Measurements from ENCODE around the gene CDV3. TPM values are rescaled to one million over a fixed set of nuclear protein-coding genes. Genes with fewer than 3 reads are reported as not detected.
"Not testable (repeated sequence)": the region's sequence is repeated elsewhere in the genome, so short reads cannot be mapped to it uniquely, and the experiment has no call there.

Gene CDV3
- total RNA-seq, 2 experiments from 2014 or later: 211 to 212 TPM

DNA sequence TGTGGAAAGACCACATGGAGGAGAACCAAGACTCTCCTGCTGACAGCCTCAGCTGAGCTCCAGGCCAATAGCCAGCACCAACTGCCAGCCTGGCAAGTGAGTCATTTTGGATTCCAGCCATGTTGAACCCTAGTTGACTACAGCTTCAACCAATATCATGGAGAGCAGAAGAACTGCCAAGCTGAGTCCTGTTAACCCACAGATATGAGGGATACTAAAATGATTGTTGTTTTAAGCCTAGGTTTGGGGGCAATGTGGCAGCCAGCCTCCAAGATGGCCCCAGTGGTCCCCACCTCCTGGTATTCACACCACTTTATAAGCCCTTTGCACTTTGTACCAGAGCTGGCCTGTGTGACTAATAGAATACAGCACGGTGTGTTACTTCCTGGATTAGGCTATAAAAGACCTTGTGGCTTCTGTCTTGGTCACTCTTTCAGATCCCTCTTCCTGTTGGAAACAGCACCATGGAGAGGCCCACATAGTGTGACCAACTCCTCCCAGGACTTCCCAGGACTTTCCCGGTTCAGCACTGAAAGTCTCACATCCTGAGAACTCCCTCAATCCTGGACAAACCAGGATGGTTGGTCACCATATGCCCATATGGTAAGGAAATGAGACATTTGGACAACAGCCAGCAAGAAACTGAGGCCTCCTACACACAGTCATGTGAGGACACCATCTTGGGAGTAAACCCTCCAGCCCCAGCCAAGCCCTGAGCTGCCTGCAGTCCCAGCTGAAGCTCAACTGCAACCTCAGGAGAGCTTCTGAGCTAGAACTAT is 32.4 kb upstream of the CDV3 start:
- Mint-ChIP-seq H3K27me3 (no peaks in the 10 kb centered on the region), H3K27ac (no peak overlapping the region), H3K4me3 (no peak overlapping the region), H3K4me1 (ENCODE audit: low read depth) (no peaks in the 10 kb centered on the region), H3K36me3 (ENCODE audit: low read depth) (no peaks in the 10 kb centered on the region), H3K9me3 (peaks cover 2% of the 10 kb centered on the region)
- no peak for DNase-seq
- ChIA-PET POLR2A (no interaction called here), CTCF (interaction anchor here (1.2 kb wide), 1 partner anchor 52 kb away, joined by 3 read pairs; no protein-coding TSS in a partner anchor)
- ATAC-seq: peak; percentile 37
- intact Hi-C loops (cut with micrococcal nuclease): no loop called here
- TF ChIP-seq, protein P1, sequence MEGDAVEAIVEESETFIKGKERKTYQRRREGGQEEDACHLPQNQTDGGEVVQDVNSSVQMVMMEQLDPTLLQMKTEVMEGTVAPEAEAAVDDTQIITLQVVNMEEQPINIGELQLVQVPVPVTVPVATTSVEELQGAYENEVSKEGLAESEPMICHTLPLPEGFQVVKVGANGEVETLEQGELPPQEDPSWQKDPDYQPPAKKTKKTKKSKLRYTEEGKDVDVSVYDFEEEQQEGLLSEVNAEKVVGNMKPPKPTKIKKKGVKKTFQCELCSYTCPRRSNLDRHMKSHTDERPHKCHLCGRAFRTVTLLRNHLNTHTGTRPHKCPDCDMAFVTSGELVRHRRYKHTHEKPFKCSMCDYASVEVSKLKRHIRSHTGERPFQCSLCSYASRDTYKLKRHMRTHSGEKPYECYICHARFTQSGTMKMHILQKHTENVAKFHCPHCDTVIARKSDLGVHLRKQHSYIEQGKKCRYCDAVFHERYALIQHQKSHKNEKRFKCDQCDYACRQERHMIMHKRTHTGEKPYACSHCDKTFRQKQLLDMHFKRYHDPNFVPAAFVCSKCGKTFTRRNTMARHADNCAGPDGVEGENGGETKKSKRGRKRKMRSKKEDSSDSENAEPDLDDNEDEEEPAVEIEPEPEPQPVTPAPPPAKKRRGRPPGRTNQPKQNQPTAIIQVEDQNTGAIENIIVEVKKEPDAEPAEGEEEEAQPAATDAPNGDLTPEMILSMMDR (IDR thresholded peaks at IDR 0.05): no peak

DNA sequence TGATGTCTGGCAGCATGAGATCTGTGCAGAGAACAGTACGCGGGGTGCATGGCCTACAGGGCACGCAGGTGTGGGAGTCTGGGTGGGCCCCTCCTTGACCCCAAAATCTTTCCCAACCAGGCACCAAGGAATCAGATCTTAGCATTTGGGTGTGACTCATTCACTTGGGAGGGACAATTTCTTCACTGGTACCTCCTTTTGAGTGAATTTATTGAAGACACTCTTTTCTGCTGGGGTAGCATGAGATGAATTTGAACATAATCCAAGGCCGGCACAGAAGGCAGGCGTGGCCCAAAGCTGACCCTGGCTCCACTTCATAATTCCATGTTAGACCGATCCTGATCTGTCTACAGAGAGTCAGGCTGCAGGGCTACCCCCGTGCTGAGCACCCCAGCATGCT is 30.6 kb upstream of the CDV3 start:
- TF ChIP-seq, protein P1 (IDR thresholded peaks at IDR 0.05): no peak
- peaks cover 2% of the 10 kb centered on the region for H3K9me3 Mint-ChIP-seq
- CTCF ChIA-PET: no interaction called here
- DNase-seq: no peak
- intact Hi-C loops (cut with micrococcal nuclease): no loop called here
- H3K36me3 Mint-ChIP-seq (ENCODE audit: low read depth): no peaks in the 10 kb centered on the region
- H3K27me3 Mint-ChIP-seq: no peaks in the 10 kb centered on the region
- ATAC-seq: no peak
- H3K27ac Mint-ChIP-seq: no peak overlapping the region
- H3K4me1 Mint-ChIP-seq (ENCODE audit: low read depth): no peaks in the 10 kb centered on the region
- no peak overlapping the region for H3K4me3 Mint-ChIP-seq
- POLR2A ChIA-PET: no interaction called here

DNA sequence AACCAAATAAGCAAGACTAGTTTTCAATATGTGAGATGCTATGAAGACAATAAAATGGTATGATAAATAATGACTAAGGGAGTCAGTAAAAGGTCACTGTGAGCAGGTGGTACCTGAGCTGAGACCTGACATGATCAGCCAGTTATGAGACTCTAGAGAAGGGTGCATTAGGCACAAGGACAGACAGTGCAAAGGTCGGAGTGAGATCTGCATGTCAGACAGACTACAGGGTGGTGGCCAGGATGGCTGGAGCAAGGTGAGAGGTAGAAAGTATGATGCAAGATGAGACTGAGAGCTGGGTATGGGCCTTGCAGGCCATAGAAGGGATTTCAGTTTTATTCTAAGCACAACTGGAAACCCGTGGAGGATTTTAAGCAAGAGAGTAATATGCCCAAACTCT is 28.5 kb upstream of the CDV3 start:
- H3K9me3 Mint-ChIP-seq; ATAC-seq; H3K4me3 Mint-ChIP-seq; H3K27ac Mint-ChIP-seq; H3K4me1 Mint-ChIP-seq (ENCODE audit: low read depth); POLR2A ChIA-PET; H3K27me3 Mint-ChIP-seq; DNase-seq; intact Hi-C loops (cut with micrococcal nuclease); CTCF ChIA-PET; H3K36me3 Mint-ChIP-seq (ENCODE audit: low read depth): not testable (repeated sequence)

DNA sequence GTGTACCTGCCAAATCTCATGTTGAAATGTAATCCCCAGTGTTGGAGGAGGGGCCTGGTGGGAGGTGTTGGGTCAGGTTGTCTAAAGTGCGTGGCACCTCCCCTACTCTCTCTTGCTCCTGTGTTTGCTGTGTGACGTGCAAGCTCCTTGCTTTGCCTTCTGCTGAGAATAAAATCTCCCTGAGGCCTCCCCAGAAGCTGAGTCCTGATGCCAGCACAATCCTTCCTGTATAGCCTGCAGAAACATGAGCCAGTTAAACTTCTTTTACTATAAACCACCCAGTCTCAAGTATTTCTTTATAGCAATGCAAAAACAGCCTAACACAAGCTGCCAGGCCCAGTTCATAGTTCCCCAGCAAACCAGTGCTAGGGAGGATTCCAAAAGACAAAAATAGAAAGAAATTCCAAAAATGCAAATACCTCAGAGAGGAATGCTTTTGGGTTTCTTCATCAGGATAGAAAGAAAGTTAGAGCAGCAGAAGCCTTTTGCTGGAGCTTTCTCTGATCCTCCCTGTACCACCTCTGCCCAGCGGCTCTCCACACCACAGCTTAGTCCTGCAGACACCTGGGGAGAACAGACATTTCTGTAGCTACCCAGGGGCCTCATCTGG is 25.9 kb upstream of the CDV3 start:
- no peaks in the 10 kb centered on the region for H3K4me1 Mint-ChIP-seq (ENCODE audit: low read depth)
- ATAC-seq: no peak
- H3K27me3 Mint-ChIP-seq: no peaks in the 10 kb centered on the region
- TF ChIP-seq, protein P1 (IDR thresholded peaks at IDR 0.05): no peak
- ChIA-PET POLR2A (interaction anchor here (0.6 to 1.3 kb wide), 2 partner anchors 18 to 115 kb away, joined by 3 read pairs; no protein-coding TSS in a partner anchor), CTCF (interaction anchor here (1.4 kb wide), 1 partner anchor 10 kb away, joined by 3 read pairs; no protein-coding TSS in a partner anchor)
- no peaks in the 10 kb centered on the region for H3K9me3 Mint-ChIP-seq
- H3K27ac Mint-ChIP-seq: no peak overlapping the region
- H3K4me3 Mint-ChIP-seq: no peak overlapping the region
- intact Hi-C loops (cut with micrococcal nuclease): no loop called here
- no peak for DNase-seq
- peaks cover 1% of the 10 kb centered on the region for H3K36me3 Mint-ChIP-seq (ENCODE audit: low read depth)

DNA sequence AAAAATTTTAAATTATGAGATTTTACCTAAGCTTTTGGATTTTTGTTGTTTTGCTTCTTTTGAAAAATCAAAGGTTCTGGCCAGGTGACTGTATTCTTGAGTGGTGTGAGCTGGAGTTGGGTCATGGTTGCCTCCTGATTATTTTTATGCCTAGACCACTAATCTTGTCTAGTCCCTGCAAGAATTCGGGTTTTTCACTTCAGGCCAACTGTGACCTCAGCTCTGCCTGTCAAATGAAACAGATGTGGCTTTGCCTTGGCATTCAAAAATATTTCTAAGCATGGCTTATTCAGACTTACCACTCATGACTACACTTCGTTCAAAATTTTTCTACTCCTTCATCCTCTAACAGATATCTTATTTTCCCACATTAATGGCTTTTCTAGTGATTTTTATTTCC is 25.4 kb upstream of the CDV3 start:
- peaks cover 2% of the 10 kb centered on the region for H3K36me3 Mint-ChIP-seq (ENCODE audit: low read depth)
- CTCF ChIA-PET: interaction anchor here (1.4 kb wide), 1 partner anchor 10 kb away, joined by 3 read pairs; no protein-coding TSS in a partner anchor
- no peaks in the 10 kb centered on the region for H3K4me1 Mint-ChIP-seq (ENCODE audit: low read depth)
- TF ChIP-seq, protein P1 (IDR thresholded peaks at IDR 0.05): no peak
- ATAC-seq (no peak), DNase-seq (no peak)
- H3K27me3 Mint-ChIP-seq: no peaks in the 10 kb centered on the region
- intact Hi-C loops (cut with micrococcal nuclease): no loop called here
- POLR2A ChIA-PET: interaction anchor here (1.3 kb wide), 1 partner anchor 17 kb away, joined by 3 read pairs; no protein-coding TSS in a partner anchor
- no peaks in the 10 kb centered on the region for H3K9me3 Mint-ChIP-seq
- H3K27ac Mint-ChIP-seq: no peak overlapping the region
- H3K4me3 Mint-ChIP-seq: no peak overlapping the region
